SK-N-SH (cell line): Measurements from ENCODE around the gene PRPF6. TPM values are rescaled to one million over a fixed set of nuclear protein-coding genes. Genes with fewer than 3 reads are reported as not detected.

Experiments used
- CTCF ChIA-PET: fragments of 300-600, 350-600 bp; formaldehyde crosslinking; extraction: SDS; loops from one replicate; lab custom pipeline; 2021; lab: Yijun Ruan, JAX
- POLR2A ChIA-PET: fragments of 350-600 bp; sonication (Branson Sonifier 250); formaldehyde crosslinking; extraction: SDS; loops from one replicate; lab custom pipeline; 2020; ENCODE audit warnings: antibody characterized with exemption, inconsistent platforms; lab: Yijun Ruan, JAX
- DNase-seq: peaks from one replicate; pipeline ENCODE4 v3.0.0; 2012
- H2AFZ ChIP-seq: fragments of 200-600 bp; sonication (generic); 2 replicates; pipeline ENCODE4 v1.8.1; 2016; ENCODE audit warnings: antibody characterized with exemption, mild to moderate bottlenecking, low read depth
- H3F3A ChIP-seq: fragments of 200-600 bp; sonication (generic); replicated peaks from 2 replicates; pipeline ENCODE3; 2016; ENCODE audit warnings: antibody characterized with exemption, mild to moderate bottlenecking; ENCODE audit not compliant: insufficient read depth
- H3K27ac ChIP-seq, 2 experiments: fragments of 200-500 bp in 1 of 2; fragments of 200-600 bp in 1 of 2; sonication (Bioruptor generic) in 1 of 2; sonication (generic), shearing (Covaris generic) in 1 of 2; 2 replicates each; pipeline versions ENCODE4 v1.5.1 to v1.6.1; 2014 to 2016; ENCODE audit warnings: low read depth in 2 of 2, inconsistent platforms in 1 of 2, low read length in 1 of 2, mild to moderate bottlenecking in 1 of 2, mixed read lengths in 1 of 2
- H3K27me3 ChIP-seq: fragments of 200-600 bp; sonication (generic), shearing (Covaris generic); 2 replicates; pipeline ENCODE4 v1.6.1; 2016; ENCODE audit warnings: mixed run types; ENCODE audit not compliant: insufficient read depth
- H3K36me3 ChIP-seq, 2 experiments: fragments of 200-500 bp in 1 of 2; fragments of 200-600 bp in 1 of 2; sonication (Bioruptor generic) in 1 of 2; sonication (generic) in 1 of 2; replicated peaks in 1 of 2; 2 replicates each; pipeline versions ENCODE3 to v1.5.1; 2014 to 2016; ENCODE audit warnings: low read length in 1 of 2, mild to moderate bottlenecking in 1 of 2; ENCODE audit not compliant: insufficient read depth in 2 of 2, control insufficient read depth in 1 of 2
- H3K4me1 ChIP-seq, 2 experiments: fragments of 200-500 bp in 1 of 2; fragments of 200-600 bp in 1 of 2; sonication (Bioruptor generic) in 1 of 2; sonication (generic), shearing (Covaris generic) in 1 of 2; 2 replicates each; pipeline versions ENCODE4 v1.5.1 to v1.6.1; 2014 to 2016; ENCODE audit warnings: low read depth in 1 of 2, low read length in 1 of 2, mixed run types in 1 of 2; ENCODE audit not compliant: insufficient read depth in 2 of 2, control insufficient read depth in 1 of 2
- H3K4me2 ChIP-seq: fragments of 200-600 bp; sonication (generic), shearing (Covaris generic); 2 replicates; pipeline ENCODE4 v1.6.1; 2017; ENCODE audit warnings: mixed run types
- H3K4me3 ChIP-seq, 2 experiments: fragments of 200-500 bp in 1 of 2; fragments of 200-600 bp in 1 of 2; sonication (Bioruptor generic) in 1 of 2; sonication (generic), shearing (Covaris generic) in 1 of 2; 2 replicates each; pipeline versions ENCODE4 v1.5.1 to v1.8.1; 2014 to 2016; ENCODE audit warnings: low read depth in 2 of 2, inconsistent platforms in 1 of 2, low read length in 1 of 2, mild to moderate bottlenecking in 1 of 2, mixed read lengths in 1 of 2, moderate library complexity in 1 of 2
- H3K79me2 ChIP-seq: fragments of 200-600 bp; sonication (generic); 2 replicates; pipeline ENCODE4 v1.8.1; 2017; ENCODE audit warnings: mild to moderate bottlenecking; ENCODE audit not compliant: insufficient read depth
- H3K9ac ChIP-seq: fragments of 200-600 bp; sonication (generic); 2 replicates; pipeline ENCODE4 v1.6.1; 2017; ENCODE audit warnings: mixed run types
- H3K9me2 ChIP-seq: fragments of 200-600 bp; sonication (generic); 2 replicates; pipeline ENCODE4 v1.6.1; 2017; ENCODE audit warnings: mixed run types
- H3K9me3 ChIP-seq: fragments of 200-600 bp; sonication (generic); 2 replicates; pipeline ENCODE4 v1.6.1; 2017; ENCODE audit warnings: mixed run types, mild to moderate bottlenecking, moderate library complexity
- H4K20me1 ChIP-seq: fragments of 200-600 bp; sonication (generic); 2 replicates; pipeline ENCODE4 v1.6.1; 2017; ENCODE audit warnings: mild to moderate bottlenecking, mixed run types; ENCODE audit not compliant: insufficient read depth
- FOSL2 ChIP-seq: IDR thresholded peaks from 2 replicates; pipeline ENCODE4 v1.4.0; 2012; ENCODE audit warnings: low read depth, mild to moderate bottlenecking, moderate library complexity, borderline replicate concordance
- FOXJ3 ChIP-seq: sonication (generic); formaldehyde crosslinking; IDR thresholded peaks from 2 replicates; pipeline ENCODE4 v1.5.1; 2020; ENCODE audit warnings: mild to moderate bottlenecking, missing genetic modification reagents
- MXI1 ChIP-seq: IDR thresholded peaks from 2 replicates; pipeline ENCODE4 v1.6.1; 2012; ENCODE audit warnings: mild to moderate bottlenecking, low read depth, low read length, improper control_type of control experiment
- WGBS: methylation state at CpG from one replicate; pipeline ENCODE4 v1.1.6; 2017; ENCODE audit warnings: low lambda C conversion rate; 5-methylcytosine and 5-hydroxymethylcytosine counted together
- polyA plus RNA-seq, 3 experiments: library from polyadenylated mRNA; depleted of rRNA; stranded (reverse); fragments of >200 nt; gene quantifications; 2 replicates each; pipeline ENCODE4 v1.2.3, GENCODE V29; 2012
- TF ChIP-seq, protein P1 (sequence below): fragments of 150-350 bp; IDR thresholded peaks from 2 replicates; pipeline ENCODE4 v1.6.1; 2017; ENCODE audit warnings: antibody characterized with exemption, low read length, low read depth, borderline replicate concordance
- TF ChIP-seq, protein P2 (sequence below): fragments of 200-600 bp; sonication (generic); IDR thresholded peaks from 2 replicates; pipeline ENCODE4 v1.6.1; 2017; ENCODE audit warnings: antibody characterized with exemption, mild to moderate bottlenecking, moderate library complexity
- TF ChIP-seq, protein P3 (sequence below): IDR thresholded peaks from 2 replicates; pipeline ENCODE4; 2012
- TF ChIP-seq, protein P4 (sequence below): IDR thresholded peaks from 2 replicates; pipeline ENCODE4 v1.4.0; 2012; ENCODE audit warnings: low read depth, borderline replicate concordance

PRPF6 gene
- polyA plus RNA-seq, 1 of the 3 experiments (the other 2 are of a cell fraction), result 59.1 TPM

DNA sequence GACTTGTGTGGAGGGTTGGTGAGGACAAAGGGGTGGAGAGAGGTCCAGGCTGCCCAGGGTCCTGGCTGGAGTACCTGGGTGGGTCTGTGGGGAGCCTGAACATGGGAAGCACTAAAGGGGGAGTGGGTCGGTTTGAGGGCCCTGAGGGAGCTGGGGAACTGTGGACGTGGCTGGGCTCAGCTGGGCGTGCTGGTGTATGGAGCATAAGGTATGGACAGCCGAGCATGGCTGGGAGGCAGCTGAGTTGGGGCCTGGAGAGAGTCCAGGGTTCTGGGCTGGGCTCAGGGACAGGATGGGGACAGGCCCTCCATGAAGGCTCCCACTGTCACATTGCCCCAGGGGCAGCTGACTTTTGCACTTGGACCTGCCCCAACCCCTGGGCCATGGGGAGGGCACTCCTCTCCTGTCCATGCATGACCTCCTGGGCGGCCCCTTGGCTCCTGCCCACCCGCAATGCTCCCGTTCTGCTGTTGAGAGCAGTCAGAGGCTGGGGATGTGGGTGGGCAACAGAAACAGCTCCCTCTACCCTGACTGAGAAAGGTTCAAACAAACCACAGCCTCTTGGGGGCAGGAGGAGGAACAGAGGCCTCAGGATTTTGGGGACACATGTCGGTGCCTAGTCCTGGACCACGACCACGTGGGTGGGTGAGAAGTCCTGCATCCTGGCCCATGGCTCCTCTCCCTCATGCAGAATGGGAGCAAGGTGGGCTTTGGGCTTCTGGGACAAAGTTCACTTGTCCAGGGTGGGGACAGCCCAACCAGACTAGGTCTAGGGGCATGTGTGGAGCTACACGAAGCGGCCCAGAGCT lies 59.5 kb downstream of the PRPF6 start:
- POLR2A ChIA-PET, result interaction anchor here (0.9 kb wide), 1 partner anchor 60 kb away, joined by 4 read pairs; the partner anchor contains the start of gene PRPF6
- Histone ChIP-seq H3F3A (peaks cover 10% of the 10 kb centered on the region), H3K36me3 (peaks cover 0 to under 1% of the 10 kb centered on the region in 2 experiments), H2AFZ (no peak overlapping the region), H3K9me2 (no peaks in the 10 kb centered on the region), H3K9ac (no peak overlapping the region), H3K79me2 (no peaks in the 10 kb centered on the region), H3K27ac (no peak overlapping the region), H3K4me2 (no peak overlapping the region), H3K4me3 (no peak overlapping the region), H3K4me1 (peaks cover 0 to 13% of the 10 kb centered on the region in 2 experiments; a peak in 1 of 4 replicates), H4K20me1 (0 out of 2 replicates have a peak, but pooled peaks cover 8% of the 10 kb centered on the region), H3K9me3 (no peaks in the 10 kb centered on the region), H3K27me3 (no peaks in the 10 kb centered on the region)
- no peak for DNase-seq
- CTCF ChIA-PET, result interaction anchor here (0.8 to 7.7 kb wide), 17 partner anchors 12 to 732 kb away, joined by 3 to 85 read pairs (median 10); partner anchors contain the start of genes LKAAEAR1, OPRL1, PRPF6 and RGS19
- 79% methylated on average over 8 of the region's 12 CpGs for WGBS
- TF ChIP-seq, protein P1, sequence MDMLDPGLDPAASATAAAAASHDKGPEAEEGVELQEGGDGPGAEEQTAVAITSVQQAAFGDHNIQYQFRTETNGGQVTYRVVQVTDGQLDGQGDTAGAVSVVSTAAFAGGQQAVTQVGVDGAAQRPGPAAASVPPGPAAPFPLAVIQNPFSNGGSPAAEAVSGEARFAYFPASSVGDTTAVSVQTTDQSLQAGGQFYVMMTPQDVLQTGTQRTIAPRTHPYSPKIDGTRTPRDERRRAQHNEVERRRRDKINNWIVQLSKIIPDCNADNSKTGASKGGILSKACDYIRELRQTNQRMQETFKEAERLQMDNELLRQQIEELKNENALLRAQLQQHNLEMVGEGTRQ, result no peak
- TF ChIP-seq, protein P2, sequence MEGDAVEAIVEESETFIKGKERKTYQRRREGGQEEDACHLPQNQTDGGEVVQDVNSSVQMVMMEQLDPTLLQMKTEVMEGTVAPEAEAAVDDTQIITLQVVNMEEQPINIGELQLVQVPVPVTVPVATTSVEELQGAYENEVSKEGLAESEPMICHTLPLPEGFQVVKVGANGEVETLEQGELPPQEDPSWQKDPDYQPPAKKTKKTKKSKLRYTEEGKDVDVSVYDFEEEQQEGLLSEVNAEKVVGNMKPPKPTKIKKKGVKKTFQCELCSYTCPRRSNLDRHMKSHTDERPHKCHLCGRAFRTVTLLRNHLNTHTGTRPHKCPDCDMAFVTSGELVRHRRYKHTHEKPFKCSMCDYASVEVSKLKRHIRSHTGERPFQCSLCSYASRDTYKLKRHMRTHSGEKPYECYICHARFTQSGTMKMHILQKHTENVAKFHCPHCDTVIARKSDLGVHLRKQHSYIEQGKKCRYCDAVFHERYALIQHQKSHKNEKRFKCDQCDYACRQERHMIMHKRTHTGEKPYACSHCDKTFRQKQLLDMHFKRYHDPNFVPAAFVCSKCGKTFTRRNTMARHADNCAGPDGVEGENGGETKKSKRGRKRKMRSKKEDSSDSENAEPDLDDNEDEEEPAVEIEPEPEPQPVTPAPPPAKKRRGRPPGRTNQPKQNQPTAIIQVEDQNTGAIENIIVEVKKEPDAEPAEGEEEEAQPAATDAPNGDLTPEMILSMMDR, result no peak
- no peak for TF ChIP-seq FOXJ3
- TF ChIP-seq, protein P3, sequence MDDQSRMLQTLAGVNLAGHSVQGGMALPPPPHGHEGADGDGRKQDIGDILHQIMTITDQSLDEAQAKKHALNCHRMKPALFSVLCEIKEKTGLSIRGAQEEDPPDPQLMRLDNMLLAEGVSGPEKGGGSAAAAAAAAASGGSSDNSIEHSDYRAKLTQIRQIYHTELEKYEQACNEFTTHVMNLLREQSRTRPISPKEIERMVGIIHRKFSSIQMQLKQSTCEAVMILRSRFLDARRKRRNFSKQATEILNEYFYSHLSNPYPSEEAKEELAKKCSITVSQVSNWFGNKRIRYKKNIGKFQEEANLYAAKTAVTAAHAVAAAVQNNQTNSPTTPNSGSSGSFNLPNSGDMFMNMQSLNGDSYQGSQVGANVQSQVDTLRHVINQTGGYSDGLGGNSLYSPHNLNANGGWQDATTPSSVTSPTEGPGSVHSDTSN, result no peak
- TF ChIP-seq MXI1, result no peak
- TF ChIP-seq FOSL2, result no peak
- TF ChIP-seq, protein P4, sequence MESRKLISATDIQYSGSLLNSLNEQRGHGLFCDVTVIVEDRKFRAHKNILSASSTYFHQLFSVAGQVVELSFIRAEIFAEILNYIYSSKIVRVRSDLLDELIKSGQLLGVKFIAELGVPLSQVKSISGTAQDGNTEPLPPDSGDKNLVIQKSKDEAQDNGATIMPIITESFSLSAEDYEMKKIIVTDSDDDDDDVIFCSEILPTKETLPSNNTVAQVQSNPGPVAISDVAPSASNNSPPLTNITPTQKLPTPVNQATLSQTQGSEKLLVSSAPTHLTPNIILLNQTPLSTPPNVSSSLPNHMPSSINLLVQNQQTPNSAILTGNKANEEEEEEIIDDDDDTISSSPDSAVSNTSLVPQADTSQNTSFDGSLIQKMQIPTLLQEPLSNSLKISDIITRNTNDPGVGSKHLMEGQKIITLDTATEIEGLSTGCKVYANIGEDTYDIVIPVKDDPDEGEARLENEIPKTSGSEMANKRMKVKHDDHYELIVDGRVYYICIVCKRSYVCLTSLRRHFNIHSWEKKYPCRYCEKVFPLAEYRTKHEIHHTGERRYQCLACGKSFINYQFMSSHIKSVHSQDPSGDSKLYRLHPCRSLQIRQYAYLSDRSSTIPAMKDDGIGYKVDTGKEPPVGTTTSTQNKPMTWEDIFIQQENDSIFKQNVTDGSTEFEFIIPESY, result no peak
